Iris pigment epithelial cell (primary cell): ENCODE measurements around the gene PRRT1.
"Not testable (repeated sequence)": the region's sequence is repeated elsewhere in the genome, so short reads cannot be mapped to it uniquely, and the experiment has no call there.

Source experiments
- DNase-seq: peaks from one replicate; pipeline ENCODE4 v3.0.0-alpha.2; 2011; ENCODE audit warnings: low read depth

PRRT1 gene

DNA sequence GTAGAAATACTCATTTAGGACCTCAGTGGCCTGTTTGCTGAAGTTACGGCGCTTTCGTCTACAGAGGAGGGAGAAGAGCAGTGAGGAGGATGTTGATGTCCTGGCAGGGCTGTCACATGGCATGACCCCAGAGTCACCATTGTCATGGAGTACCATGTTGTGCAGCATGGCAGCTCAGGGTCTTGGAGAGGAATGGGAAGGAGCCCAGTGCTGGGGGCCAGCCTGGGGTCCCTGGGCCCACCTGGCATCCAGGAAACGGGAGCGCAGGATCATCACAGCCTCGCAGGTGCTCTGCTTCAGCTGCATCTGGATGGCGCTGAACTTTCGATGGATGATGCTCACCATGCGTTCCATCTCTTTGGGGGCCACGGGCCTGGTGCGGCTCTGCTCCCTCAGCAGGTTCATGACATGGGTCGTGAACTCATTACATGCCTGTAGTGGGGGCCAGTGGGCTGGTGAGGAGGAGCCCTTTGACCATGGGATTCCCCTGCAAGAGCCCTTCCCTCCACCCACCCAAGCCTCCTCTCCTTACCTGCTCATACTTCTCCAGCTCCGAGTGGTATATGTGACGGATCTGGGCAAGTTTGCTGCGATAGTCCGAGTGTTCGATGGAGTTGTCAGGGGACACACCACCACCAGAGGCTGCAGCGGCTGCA is 36.1 kb upstream of the PRRT1 start:
- not testable (repeated sequence) for DNase-seq

DNA sequence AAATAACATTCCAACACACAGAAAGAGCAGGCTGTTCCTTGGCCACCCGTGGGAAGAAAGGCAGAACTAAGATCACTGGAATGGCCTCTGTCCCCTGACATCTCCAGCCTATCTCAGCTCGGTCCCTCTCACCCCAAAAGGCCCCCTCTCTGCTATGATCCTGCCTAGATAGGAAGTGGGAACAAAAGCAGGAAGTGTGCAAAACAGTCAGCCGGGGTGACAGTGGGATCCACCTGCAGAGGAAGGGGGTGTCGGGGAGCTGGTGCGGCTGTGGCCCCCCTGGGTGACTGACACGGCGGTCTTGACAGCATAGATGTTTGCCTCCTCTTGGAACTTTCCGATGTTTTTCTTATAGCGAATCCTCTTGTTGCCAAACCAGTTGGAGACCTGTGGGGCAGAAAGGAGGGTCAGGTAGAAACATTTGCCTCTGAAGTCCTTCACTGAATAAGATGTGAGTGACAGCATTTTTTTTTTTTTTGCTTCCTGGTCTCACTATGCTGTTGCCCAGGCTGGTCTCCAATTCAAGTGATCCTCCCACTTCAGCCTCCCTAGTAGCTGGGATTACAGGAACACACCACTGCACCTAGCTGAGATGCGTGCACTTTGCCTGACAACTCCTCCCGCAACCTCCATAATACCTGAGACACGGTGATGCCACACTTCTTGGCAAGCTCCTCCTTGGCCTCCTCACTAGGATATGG is 35.4 kb upstream of the PRRT1 start:
- no peak for DNase-seq

DNA sequence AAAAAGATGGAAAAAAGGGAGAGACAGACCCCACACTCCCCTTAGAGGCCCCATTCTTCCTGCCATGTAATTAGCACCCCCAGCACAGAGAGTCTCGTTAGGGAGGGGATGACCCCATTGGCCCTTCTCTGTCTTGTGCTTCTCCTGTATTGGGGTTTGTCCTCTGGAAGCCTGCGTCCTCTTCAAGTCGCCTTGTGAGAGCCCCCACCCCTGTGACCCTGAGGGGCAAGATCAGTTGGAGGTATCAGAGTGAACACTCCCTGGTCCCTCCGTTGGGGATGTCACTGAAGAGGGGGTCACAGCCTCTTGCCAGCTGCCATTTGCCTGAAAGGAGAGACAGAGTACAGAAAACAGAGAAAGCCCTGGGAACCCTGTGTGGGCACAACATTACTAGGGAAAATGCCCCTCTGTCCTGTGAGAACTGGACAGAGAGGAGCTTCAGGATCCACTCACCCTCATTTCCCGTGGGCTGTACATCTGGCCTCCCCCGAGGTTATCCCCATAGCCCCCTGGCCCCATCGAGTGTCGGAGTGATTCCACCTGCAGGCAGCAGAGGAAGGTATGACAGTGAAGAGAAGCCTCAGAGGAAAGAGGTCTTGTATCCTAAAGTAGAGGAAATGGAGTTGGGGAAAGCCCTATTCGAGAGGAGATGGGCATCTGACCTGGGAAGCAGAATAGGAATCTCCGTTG is 34.6 kb upstream of the PRRT1 start:
- not testable (repeated sequence) for DNase-seq

DNA sequence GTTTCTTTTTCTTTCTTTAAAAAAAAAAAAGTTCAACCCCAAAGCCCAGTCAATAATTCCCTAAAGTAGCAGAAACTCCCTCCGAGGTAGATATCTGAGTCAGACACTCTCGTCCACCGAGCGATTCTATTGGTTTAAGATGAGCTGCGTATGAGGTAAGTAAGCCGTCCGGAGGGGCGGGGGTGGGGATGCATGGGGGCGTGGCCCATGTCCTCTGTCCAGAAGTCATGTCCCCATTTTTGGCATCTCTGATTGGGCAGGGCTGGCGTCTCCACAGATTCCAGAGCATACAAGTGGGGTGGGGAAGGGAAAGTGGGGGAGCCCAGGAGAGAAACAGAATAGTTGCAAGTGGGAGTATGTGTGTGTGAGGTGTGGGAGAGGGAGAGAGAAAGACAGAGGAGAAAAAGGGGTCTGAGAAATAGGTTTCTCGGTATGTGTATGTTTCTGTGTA is 34.0 kb upstream of the PRRT1 start:
- peak; percentile 94 for DNase-seq

DNA sequence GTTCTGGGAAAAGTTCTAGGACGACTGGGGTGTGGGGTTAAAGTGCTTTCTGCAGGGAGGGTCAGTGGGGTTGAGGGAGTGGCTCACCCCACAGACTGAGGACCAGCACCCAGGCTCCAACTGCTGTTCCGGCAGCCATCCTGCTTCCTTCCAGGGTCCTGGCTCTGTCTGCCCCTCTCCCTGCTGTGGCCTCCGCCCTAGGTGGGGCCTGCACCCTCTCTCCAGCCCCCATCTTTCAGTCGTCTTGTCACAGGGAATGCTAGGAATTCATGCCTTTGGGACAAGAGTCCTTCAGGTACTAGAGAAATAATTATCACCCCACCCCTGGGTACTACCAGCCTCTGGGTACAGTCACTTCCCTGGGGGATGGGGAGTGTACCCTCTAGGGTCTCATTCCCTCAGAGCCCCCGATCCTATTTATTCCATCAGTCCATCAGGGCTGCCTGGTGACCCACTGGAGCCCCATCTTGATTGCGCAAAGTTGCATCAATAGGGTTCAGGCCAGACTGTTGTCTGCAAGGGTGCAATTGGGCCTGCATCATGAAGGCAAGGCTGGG is 32.4 kb upstream of the PRRT1 start, which contains the start of gene AGER:
TSS of gene AGER (minus strand) at position 170 of the 557 bp plus-strand sequence. CDS start at position 139, 31 bp downstream.
- no peak for DNase-seq

DNA sequence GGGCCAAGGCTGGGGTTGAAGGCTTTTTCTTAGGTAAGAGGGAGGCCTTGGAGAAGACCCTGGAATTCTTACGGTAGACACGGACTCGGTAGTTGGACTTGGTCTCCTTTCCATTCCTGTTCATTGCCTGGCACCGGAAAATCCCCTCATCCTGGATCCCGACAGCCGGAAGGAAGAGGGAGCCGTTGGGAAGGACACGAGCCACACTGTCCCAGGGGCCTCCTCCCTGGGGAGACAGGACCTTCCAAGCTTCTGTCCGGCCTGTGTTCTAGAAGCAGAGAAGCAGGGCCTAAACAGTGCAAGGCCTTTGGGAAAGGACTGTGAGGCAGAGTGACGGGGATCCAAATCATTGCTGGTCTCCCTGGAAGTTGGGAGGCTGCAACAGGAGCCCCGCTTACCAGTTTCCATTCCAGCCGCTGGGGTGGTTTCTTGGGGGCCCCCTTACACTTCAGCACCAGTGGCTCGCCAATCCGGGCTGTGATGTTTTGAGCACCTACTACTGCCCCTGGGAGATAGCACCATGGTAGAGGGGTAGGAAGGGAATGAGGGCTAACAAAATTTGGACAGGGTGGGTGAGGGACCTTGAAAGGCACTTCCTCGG is 31.8 kb upstream of the PRRT1 start:
- DNase-seq = no peak

DNA sequence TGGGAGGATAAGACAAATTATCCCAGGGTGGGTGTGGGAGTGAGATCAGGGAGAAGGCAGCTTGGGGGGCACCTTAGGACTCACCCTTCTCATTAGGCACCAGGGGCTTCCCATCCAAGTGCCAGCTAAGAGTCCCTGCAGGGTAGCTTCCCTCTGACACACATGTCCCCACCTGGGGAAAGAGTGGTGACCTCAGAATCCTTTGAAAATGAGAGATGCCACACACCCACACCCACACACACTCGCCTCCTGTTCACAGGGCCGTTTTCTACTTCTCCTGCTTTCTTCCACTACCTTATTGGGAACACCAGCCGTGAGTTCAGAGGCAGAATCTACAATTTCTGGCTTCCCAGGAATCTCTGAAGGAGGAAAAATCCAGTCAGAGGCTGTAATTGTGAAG is 31.3 kb upstream of the PRRT1 start:
- no peak for DNase-seq

DNA sequence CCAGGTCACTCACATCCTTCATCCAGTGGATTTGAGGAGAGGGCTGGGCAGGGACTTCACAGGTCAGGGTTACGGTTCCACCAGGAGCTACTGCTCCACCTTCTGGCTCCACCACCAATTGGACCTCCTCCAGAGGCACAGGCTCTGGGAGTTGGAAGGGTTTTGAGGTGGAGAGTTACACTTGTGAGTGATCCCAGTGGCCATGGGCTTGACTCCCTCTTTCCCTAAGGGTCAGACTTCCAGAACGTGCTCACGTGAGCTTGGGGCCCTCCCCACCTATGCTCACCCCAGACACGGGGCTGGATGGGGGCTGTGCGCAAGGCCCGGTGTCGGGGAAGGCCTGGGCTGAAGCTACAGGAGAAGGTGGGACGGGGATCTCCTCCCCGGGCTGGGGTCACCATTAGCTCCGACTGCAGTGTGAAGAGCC is 30.8 kb upstream of the PRRT1 start:
- no peak for DNase-seq

DNA sequence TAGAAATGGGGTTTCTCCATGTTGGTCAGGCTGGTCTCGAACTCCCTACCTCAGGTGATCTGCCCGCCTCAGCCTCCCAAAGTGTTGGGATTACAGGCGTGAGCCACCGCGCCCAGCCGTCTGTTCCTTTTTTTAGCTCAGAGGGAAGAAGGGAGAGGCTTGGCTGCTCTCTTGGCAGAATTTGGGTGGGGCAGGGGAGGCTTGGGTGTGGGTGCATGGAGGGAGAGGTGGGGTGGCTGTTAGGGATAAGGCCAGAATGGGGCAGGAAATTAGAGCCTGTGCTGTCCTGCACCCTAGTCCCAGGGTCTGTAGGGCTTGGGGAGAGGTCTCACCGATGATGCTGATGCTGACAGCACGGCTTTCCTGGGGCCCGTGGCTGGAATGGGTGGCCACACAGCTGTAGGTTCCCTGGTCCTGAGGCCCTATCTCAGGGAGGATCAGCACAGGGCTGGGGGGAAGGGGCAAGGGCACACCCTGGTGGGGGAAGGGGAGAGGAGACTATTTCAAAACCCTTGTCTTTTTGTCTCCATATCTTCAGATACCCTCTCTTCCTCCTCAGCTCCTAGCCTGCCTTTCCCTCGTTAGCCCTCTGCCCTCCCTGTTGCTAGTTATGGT is 30.3 kb upstream of the PRRT1 start:
- DNase-seq = no peak

DNA sequence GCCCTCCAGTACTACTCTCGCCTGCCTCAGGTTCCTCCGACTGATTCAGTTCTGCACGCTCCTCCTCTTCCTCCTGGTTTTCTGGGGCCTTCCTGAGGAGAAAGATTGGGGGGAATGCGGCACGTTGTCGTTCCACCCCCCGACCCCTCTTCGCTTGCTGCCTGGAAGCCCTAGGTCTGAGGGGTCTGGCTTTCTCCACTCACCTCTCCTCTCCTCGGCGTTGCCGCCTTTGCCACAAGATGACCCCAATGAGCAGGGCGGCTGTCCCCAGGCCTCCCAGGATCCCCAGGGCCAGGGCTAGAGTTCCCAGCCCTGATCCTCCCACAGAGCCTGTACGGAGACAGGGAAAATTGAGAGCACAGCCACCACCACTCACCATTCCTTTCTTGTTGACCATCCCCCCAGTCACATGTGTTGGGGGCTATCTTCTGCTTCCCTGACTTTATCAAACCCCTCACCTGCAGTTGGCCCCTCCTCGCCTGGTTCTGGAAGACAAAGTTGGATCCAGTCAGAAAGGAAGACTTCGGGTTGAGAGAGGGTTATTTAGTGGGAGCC is 29.5 kb upstream of the PRRT1 start:
- DNase-seq = no peak

DNA sequence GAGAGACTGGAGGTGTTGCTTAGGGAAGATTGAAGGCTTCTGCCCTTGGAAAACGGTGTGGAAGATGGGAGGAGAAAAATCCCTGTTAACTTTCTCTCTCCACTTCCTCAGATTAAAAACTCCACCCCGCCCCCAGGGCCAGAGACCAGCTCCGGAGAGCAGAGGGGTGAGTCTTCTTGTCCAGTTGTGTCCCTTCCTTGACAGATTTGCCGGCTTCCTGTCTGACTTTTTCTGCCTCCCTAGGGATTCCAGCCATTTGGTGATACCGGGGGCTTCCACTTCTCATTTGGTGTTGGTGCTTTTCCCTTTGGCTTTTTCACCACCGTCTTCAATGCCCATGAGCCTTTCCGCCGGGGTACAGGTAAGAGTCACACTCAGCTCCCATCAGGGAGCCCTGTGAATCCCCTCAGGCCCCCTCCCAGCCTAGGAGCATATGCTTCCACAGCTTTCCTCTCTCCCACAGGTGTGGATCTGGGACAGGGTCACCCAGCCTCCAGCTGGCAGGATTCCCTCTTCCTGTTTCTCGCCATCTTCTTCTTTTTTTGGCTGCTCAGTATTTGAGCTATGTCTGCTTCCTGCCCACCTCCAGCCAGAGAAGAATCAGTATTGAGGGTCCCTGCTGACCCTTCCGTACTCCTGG is 28.1 kb upstream of the PRRT1 start:
- DNase-seq = no peak

DNA sequence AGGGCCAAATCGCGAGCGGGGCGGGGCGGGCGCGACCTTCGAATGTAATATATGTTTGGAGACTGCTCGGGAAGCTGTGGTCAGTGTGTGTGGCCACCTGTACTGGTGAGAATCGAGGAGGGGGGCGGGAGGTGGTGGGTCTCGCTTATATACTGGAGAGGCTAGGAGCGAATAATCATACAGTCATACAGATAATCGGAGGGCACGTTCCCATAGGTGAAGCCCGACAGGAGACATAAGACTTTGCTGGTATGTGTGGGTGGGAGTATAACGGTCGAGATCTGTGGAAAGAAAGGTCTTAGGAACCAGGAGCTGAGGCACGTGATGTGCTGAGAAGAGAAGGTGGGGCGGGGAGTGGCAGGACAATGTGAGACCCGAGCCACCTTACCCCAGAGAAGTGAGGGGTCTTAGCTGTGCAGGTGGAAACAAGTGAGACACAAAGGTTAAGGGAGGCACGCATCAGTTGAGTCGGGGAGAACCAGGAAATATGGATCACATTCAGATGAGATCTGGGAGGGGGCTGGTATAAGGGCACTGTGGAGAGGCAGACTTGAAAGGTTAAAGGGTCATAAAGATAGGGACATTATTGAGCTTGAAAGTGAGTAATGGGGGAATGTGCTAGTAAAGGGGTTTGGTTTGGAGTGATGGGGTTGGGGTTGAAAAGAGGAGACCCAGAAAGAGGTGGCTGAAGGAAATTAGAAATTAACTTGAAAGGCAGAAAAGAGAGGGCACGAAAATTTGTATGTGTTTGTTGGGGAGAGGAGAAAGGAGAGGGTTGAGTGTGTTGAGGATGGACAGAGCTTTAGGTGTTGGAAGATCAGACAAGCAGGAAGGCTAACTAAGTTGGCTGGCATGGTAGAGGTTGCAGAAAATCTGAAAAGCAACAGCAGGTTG is 27.1 kb upstream of the PRRT1 start:
- DNase-seq = peak; percentile 24

DNA sequence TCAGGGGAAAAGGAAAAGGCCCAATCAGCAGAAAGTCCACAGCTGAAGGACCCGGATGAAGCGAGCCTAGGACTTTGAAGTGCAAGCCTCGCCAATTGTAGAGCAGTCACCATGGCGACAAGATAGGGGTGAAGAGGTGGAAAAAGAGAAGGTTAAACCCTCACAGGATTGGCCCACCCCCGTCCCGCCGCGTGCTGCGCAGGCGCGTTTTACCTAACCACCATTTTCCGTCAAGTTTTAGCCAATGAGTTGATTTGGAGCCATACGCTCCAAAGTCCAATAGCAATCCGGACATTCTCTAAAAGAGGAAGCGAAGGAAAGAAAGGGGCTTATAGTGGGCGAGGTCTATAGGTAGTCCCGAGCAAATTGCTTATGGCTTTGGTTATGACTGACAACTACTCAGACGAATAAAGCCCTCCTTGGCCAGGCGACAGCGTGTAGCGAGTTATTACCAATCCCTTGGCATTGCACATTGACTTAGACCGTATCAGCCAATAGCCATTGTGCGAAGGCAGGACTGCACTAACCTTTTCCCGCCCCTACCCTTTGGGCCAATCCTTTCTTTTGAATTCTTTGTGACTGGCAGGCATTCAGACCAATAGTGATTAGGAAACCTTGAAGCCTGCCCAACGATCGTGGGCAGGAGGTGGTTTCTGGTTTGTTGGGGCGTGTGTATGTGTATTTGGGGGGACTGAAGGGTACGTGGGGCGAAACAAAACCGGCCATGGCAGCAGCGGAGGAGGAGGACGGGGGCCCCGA is 26.2 kb upstream of the PRRT1 start, which contains the start of gene RNF5:
TSS of gene RNF5 (plus strand) at position 618 of the 759 bp plus-strand sequence. CDS start at position 725, 107 bp downstream.
- DNase-seq = peak; percentile 100

DNA sequence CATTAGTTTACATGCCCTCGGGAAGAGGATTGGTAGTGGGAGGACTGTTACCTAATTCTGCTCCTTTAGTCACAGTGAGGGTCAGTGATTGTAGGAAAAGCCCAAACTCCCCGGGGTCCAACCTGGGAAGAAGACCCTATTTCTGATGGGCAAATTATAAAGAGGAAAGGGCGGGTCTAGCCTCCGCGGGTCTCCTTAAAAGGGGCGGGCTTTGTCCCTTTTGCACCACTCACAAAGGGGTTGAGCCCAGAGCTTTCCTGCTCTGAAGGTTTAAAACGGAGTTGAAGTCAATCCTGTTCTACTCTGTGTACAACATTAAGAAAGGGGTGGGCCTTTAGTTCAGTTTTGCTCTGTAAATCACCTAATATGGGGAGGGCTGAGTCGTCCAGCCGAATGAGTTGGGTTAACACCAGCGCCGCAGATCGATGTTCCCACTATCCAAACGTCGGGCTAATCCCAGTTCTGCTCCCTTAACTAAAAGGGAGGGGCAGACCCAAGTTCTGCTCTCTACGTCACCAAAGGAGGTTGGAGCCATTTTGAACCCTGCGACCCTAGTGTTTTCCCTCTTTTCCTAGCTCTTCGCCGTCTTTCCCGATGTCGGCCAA is 25.5 kb upstream of the PRRT1 start:
- peak; percentile 74 for DNase-seq

DNA sequence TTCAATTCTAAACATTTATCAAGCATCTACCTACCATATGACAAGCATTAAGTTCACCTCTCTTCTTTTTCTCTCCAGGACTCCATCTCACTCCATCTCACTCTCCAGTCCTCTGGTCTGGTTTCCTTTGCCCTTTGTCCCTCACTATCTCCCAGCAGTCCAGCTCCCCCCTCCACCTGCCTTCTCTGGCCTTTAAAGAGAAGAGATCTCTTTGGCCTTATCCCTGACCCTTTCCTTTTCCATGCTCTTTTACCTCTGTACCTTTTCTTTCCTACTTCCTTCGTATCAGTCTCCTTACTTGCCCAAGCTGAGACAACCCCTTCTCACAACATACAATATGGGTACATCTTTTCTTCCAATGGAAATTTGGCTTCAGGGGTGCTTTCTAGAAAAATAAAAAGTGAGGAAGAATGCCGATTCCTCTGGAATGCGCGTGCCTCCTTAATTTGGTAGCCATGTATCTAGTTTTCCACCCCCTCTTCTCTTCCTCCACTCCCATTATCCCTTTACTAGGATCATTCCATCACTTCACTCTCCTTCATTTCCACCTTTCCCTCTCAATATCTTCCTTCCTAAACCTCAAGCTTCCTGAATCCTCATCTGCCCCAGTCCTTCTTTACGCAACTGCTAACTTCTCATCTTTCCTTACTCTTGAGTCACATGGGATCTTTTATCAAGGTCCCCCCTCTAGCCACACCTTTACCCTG is 24.9 kb upstream of the PRRT1 start:
- peak; percentile 82 for DNase-seq

DNA sequence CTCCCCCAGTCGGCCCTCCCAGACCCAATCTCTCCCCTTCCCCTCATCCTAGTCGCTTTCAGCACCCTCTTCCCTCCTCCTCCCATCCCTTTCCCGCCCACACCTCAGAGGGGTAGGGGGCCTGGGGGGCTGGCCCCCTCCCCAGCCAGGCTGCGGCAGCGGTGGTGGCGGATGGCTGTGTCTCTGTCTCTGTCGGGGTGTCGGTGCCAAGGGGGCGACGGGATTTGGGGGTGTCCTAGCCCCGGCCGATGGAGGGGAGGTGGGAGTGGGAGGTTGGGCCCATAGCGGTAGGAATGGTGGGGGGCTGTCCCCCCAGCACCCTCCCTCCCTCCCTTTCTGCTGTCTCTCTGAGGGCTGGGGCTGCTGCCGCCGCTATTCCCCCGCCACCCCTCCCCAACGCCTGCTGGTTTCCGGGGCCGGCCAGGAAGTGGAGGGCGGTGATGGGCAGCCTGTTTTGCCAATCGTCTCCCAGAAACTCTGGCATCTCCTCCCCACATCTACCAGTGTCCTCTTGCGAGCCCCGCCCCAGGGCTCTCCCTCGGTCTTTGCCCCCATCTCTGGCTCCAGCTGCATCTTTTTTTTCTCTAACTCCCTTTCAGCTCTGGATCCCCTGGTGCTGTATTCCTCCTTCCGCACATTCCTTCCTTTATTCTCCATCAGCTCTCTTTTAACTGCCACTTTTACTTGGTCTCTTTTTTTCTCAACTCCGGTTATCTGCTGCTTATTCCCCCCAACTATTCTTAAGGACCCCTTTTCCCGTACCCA is 24.2 kb upstream of the PRRT1 start, which contains the start of gene AGPAT1:
TSS of gene AGPAT1 (minus strand) at position 374 of the 765 bp plus-strand sequence. CDS start 4,588 bp downstream, outside the sequence.
- DNase-seq = peak; percentile 97

DNA sequence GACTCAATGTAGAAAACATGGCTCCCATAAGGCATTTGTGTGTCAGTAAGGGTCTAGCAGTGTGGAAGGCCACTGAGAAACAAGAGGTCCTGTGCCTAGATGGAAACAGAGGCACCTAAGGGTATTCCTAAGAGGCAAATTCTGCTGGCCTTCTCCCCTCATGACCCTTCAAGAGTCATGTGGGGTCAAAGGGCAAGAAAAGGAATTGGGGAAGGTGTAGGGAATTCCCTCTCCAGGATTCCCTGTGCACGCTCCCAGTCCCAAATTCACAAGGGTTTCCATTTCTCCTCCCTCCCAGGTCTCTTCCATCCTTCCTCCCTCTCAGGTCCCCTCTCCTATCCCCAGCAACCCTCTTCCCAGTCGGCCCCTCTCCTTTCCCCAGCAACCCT is 23.6 kb upstream of the PRRT1 start:
- no peak for DNase-seq
